GM19043 (cell line): ENCODE measurements around the gene TAS2R41.

Experiments used
- ATAC-seq: cut with Tn5 transposase; IDR thresholded peaks from one replicate; pipeline ENCODE4 v1.9.1; 2021; ENCODE audit warnings: low read depth; ENCODE audit not compliant: unreplicated experiment

Gene TAS2R41

GRCh38 chr7:143477501-143478150, at the start of gene TAS2R41:
TAS2R41 (plus strand) TSS chr7:143477873; CDS start chr7:143477873, 0 bp downstream.
- ATAC-seq: no peak

- no peak for ATAC-seq
Observed at GRCh38 chr7:143429770-143430698, 47.6 kb upstream of the TAS2R41 start.

- ATAC-seq: no peak
Observed at GRCh38 chr7:143431109-143431508, 46.6 kb upstream of the TAS2R41 start.

- no peak for ATAC-seq
Observed at GRCh38 chr7:143433759-143434158, 43.9 kb upstream of the TAS2R41 start.

- no peak for ATAC-seq
Observed at GRCh38 chr7:143434660-143435059, 43.0 kb upstream of the TAS2R41 start.

- no peak for ATAC-seq
Observed at GRCh38 chr7:143435266-143435665, 42.4 kb upstream of the TAS2R41 start.

GRCh38 chr7:143436325-143436946, 41.2 kb upstream of the TAS2R41 start:
- peak; percentile 87 for ATAC-seq

GRCh38 chr7:143437578-143437977, 40.1 kb upstream of the TAS2R41 start:
- peak; percentile 32 for ATAC-seq

- ATAC-seq: no peak
Observed at GRCh38 chr7:143439866-143440265, 37.8 kb upstream of the TAS2R41 start.

GRCh38 chr7:143443153-143443552, 34.5 kb upstream of the TAS2R41 start, which contains the start of gene TAS2R60:
TAS2R60 (plus strand) TSS chr7:143443453; CDS start chr7:143443453, 0 bp downstream.
- ATAC-seq: no peak

- no peak for ATAC-seq
Observed at GRCh38 chr7:143444063-143444782, 33.5 kb upstream of the TAS2R41 start.

- no peak for ATAC-seq
Observed at GRCh38 chr7:143444785-143445184, 32.9 kb upstream of the TAS2R41 start.

- ATAC-seq: no peak
Observed at GRCh38 chr7:143447466-143447865, 30.2 kb upstream of the TAS2R41 start.

GRCh38 chr7:143448429-143448828, 29.2 kb upstream of the TAS2R41 start:
- no peak for ATAC-seq

- ATAC-seq: no peak
Observed at GRCh38 chr7:143449793-143450192, 27.9 kb upstream of the TAS2R41 start.

GRCh38 chr7:143451122-143451521, 26.6 kb upstream of the TAS2R41 start:
- ATAC-seq: no peak

- no peak for ATAC-seq
Observed at GRCh38 chr7:143451746-143452145, 25.9 kb upstream of the TAS2R41 start.

- no peak for ATAC-seq
Observed at GRCh38 chr7:143452495-143452894, 25.2 kb upstream of the TAS2R41 start.

- no peak for ATAC-seq
Observed at GRCh38 chr7:143454091-143454680, 23.5 kb upstream of the TAS2R41 start.

- ATAC-seq: no peak
Observed at GRCh38 chr7:143455491-143455890, 22.2 kb upstream of the TAS2R41 start.
